ENCODE measurements around the gene ACCS.

The ACCS gene

DNA sequence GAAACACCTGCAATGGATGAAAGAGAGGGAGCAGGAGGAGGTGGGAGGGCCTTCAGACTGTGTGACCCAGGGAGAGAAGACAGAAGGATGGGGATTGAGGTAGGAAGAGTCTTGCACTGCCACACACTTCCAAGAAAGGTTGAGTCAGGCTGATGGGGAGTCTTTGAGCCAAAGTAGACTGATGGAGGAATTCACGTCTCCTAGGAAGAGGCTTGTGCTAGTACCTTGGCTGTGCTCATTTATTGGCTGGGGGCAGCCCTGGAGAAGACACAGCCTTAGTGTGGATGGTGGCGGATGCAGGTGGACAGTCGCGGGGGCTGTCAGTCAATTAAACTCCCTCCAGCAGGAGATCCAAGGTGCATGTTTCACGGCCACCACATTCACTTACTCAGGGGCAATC, 34.5 kb upstream of the ACCS start:
- Histone ChIP-seq H3K36me3 (ENCODE audit: control insufficient read depth in 2 of 2, insufficient read depth in 1 of 2, low read length in 2 of 2) (no peaks in the 10 kb centered on the region), H3K4me1 (ENCODE audit: control insufficient read depth, insufficient read depth, low read length) (no peaks in the 10 kb centered on the region), H3K27ac (ENCODE audit: extremely low read depth, low read depth, low read length) (no peak overlapping the region), H3K9me3 (ENCODE audit: control insufficient read depth, insufficient read depth, low read depth, low read length) (no peaks in the 10 kb centered on the region), H3K4me3 (ENCODE audit: low read depth, low read length) (no peak overlapping the region)
- ChIA-PET POLR2A (no interaction called here), CTCF (interaction anchor here (0.5 to 1.4 kb wide), 3 partner anchors 60 to 531 kb away, joined by 3 to 4 read pairs (median 3); no protein-coding TSS in a partner anchor)
- no peak for TF ChIP-seq ZSCAN30 (tag by site-specific recombination; IDR thresholded peaks at IDR 0.05)
- no peak for TF ChIP-seq ZSCAN16 (tag by site-specific recombination; IDR thresholded peaks at IDR 0.05)
- no peak for TF ChIP-seq ZNF747 (tag by site-specific recombination; IDR thresholded peaks at IDR 0.05)
- TF ChIP-seq, protein P1, sequence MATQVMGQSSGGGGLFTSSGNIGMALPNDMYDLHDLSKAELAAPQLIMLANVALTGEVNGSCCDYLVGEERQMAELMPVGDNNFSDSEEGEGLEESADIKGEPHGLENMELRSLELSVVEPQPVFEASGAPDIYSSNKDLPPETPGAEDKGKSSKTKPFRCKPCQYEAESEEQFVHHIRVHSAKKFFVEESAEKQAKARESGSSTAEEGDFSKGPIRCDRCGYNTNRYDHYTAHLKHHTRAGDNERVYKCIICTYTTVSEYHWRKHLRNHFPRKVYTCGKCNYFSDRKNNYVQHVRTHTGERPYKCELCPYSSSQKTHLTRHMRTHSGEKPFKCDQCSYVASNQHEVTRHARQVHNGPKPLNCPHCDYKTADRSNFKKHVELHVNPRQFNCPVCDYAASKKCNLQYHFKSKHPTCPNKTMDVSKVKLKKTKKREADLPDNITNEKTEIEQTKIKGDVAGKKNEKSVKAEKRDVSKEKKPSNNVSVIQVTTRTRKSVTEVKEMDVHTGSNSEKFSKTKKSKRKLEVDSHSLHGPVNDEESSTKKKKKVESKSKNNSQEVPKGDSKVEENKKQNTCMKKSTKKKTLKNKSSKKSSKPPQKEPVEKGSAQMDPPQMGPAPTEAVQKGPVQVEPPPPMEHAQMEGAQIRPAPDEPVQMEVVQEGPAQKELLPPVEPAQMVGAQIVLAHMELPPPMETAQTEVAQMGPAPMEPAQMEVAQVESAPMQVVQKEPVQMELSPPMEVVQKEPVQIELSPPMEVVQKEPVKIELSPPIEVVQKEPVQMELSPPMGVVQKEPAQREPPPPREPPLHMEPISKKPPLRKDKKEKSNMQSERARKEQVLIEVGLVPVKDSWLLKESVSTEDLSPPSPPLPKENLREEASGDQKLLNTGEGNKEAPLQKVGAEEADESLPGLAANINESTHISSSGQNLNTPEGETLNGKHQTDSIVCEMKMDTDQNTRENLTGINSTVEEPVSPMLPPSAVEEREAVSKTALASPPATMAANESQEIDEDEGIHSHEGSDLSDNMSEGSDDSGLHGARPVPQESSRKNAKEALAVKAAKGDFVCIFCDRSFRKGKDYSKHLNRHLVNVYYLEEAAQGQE (tag by site-specific recombination; IDR thresholded peaks at IDR 0.05): no peak
- no peak for TF ChIP-seq ZFP3 (tag by site-specific recombination; IDR thresholded peaks at IDR 0.05; ENCODE audit: low read depth)
- no peak for TF ChIP-seq ZNF792 (tag by site-specific recombination; IDR thresholded peaks at IDR 0.05)
- no peak for TF ChIP-seq ZNF155 (tag by site-specific recombination; IDR thresholded peaks at IDR 0.05)
- no peak for TF ChIP-seq ZNF473 (tag by site-specific recombination; IDR thresholded peaks at IDR 0.05)
- no peak for TF ChIP-seq ZBTB7A (tag by site-specific recombination; IDR thresholded peaks at IDR 0.05; ENCODE audit: low read depth)
- no peak for TF ChIP-seq ZNF658 (tag by site-specific recombination; IDR thresholded peaks at IDR 0.05)
- no peak for TF ChIP-seq ZNF701 (tag by site-specific recombination; IDR thresholded peaks at IDR 0.05)

DNA sequence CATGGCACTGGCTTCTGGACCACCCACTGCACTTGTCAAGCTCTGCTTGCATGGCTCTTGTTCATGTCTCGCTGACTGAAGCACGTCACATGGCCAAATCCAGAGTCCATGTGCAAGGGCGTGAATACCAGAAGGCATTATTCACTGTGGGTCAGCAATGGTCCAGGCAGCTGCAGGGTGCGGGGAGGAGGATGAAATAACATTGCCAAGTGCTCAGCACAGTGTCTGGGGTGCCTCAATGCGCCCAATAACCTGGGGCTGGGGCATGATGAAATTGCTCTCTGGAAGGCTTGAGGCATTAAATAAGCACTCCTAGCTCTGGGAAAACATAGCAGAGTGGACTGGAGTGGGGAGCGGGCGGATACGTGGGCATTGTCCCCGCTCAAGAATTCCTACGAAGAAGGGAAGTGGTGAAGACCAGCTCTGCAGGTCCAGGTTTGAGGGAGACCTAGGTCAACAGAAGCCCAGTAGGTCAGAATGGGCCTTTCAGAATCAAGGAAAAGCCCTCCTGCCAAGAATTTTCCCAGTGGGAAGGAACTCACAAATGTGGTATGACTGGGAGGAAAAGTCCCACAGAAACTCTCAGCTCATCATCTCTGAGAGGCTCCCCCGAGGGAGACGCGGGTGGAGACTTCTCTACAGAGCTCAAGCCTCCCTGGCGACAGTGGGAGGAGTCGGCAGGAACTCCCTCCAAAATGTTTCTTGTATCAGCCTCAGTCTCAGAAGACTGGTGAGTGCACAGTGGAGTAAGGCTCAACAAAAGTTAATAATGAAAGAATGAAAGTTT, 33.6 kb upstream of the ACCS start:
- no peaks in the 10 kb centered on the region for H3K9me3 ChIP-seq (ENCODE audit: control insufficient read depth, insufficient read depth, low read depth, low read length)
- TF ChIP-seq ZNF23 (tag by site-specific recombination; IDR thresholded peaks at IDR 0.05; ENCODE audit: borderline replicate concordance) (no peak), ZNF24 (tag by site-specific recombination; IDR thresholded peaks at IDR 0.05) (no peak), ZBTB17 (tag by site-specific recombination; IDR thresholded peaks at IDR 0.05) (no peak)
- CTCF ChIA-PET: interaction anchor here (0.6 to 1.4 kb wide), 3 partner anchors 78 to 104 kb away, joined by 3 to 4 read pairs (median 3); no protein-coding TSS in a partner anchor
- H3K27ac ChIP-seq (ENCODE audit: extremely low read depth, low read depth, low read length): no peak overlapping the region
- POLR2A ChIA-PET: no interaction called here
- H3K36me3 ChIP-seq (ENCODE audit: control insufficient read depth in 2 of 2, insufficient read depth in 1 of 2, low read length in 2 of 2): no peaks in the 10 kb centered on the region
- no peak overlapping the region for H3K4me3 ChIP-seq (ENCODE audit: low read depth, low read length)
- H3K4me1 ChIP-seq (ENCODE audit: control insufficient read depth, insufficient read depth, low read length): no peaks in the 10 kb centered on the region

DNA sequence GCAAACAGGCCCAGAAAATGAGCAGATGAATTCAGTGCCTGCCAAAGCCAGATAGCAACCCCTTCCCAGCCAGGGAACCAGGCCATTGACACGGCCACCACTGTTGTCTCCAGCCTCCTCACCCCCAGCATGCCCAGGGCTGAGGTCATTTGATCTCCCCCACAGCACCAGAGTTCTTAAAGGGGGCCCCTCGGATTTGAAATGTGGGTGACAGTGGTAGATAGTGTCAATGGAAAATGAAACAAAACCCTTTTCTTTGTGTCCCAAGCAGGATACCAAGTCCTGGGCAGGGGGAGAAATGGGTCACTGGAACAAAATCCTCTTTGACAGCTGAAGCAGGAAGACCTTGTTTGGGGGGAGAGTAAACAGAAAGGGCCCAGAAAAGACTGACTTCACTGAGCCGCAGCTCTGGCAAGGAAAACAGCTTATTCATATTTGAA, 32.6 kb upstream of the ACCS start:
- Histone ChIP-seq H3K4me1 (ENCODE audit: control insufficient read depth, insufficient read depth, low read length) (no peaks in the 10 kb centered on the region), H3K27ac (ENCODE audit: extremely low read depth, low read depth, low read length) (no peak overlapping the region), H3K36me3 (ENCODE audit: control insufficient read depth in 2 of 2, insufficient read depth in 1 of 2, low read length in 2 of 2) (no peaks in the 10 kb centered on the region), H3K9me3 (ENCODE audit: control insufficient read depth, insufficient read depth, low read depth, low read length) (no peaks in the 10 kb centered on the region), H3K4me3 (ENCODE audit: low read depth, low read length) (no peak overlapping the region)
- ChIA-PET CTCF (interaction anchor here (2.5 kb wide), 1 partner anchor 144 kb away, joined by 16 read pairs; no protein-coding TSS in a partner anchor), POLR2A (no interaction called here)
- TF ChIP-seq ZNF302 (tag by site-specific recombination; IDR thresholded peaks at IDR 0.05; ENCODE audit: low read depth): no peak
- no peak for TF ChIP-seq ZNF292 (tag by site-specific recombination; IDR thresholded peaks at IDR 0.05; ENCODE audit: borderline replicate concordance, low read depth)

Measured in HEK293 (cell line).